ENCODE measurements around the gene FAM169A. TPM values are rescaled to one million over a fixed set of nuclear protein-coding genes. Genes with fewer than 3 reads are reported as not detected.
A peak's percentile ranks its signal among the peaks of the same experiment; 100 is the strongest.

The FAM169A gene
- polyA plus RNA-seq, 2 of the 4 experiments (the other 2 are of a cell fraction): 7.9 to 18.3 TPM

GRCh38 chr5:74810915-74811314 is 55.3 kb downstream of the FAM169A start:
- Histone ChIP-seq H3K9me3 (no peaks in the 10 kb centered on the region), H3K4me2 (no peak overlapping the region), H3K27ac (no peak overlapping the region), H3K4me1 (peaks cover under 1% of the 10 kb centered on the region; the same call in 2 of the 3 replicates), H3K4me3 (no peak overlapping the region)
- TF ChIP-seq ESRRA (IDR thresholded peaks at IDR 0.05; ENCODE audit: borderline replicate concordance, low read length): no peak
- FAIRE-seq (no peak), DNase-seq (ENCODE audit: low read depth in 1 of 2, low spot score in 1 of 2) (no peak), ATAC-seq (no peak)
- WGBS (ENCODE audit: missing lambda C conversion rate): 93% methylated on average over 4 of the region's 4 CpGs
- CTCF ChIA-PET: interaction anchor here (0.7 kb wide), 1 partner anchor 240 kb away, joined by 3 read pairs; no protein-coding TSS in a partner anchor
- POLR2A ChIA-PET: no interaction called here

GRCh38 chr5:74801941-74802340 is 64.2 kb downstream of the FAM169A start:
- Histone ChIP-seq H3K4me1 (peaks cover 6% of the 10 kb centered on the region; the same call in 1 of the 3 replicates), H3K4me2 (no peak overlapping the region), H3K9me3 (no peaks in the 10 kb centered on the region), H3K27ac (no peak overlapping the region), H3K4me3 (no peak overlapping the region)
- peak; percentile 20 for TF ChIP-seq MAFK (IDR thresholded peaks at IDR 0.05; ENCODE audit: partially characterized antibody)
- no peak for TF ChIP-seq FOSB (CRISPR knock-in tag; IDR thresholded peaks at IDR 0.05)
- ATAC-seq (no peak), DNase-seq (ENCODE audit: low read depth in 1 of 2, low spot score in 1 of 2) (no peak), FAIRE-seq (no peak)
- 11% methylated on average over 1 of the region's 1 CpG for WGBS (ENCODE audit: missing lambda C conversion rate)
- CTCF ChIA-PET: no interaction called here
- POLR2A ChIA-PET: no interaction called here

- no peak for FAIRE-seq
- H3K4me1 ChIP-seq: peaks cover 6% of the 10 kb centered on the region; the same call in 1 of the 3 replicates
- H3K27ac ChIP-seq: no peak overlapping the region
- 90% methylated on average over 3 of the region's 3 CpGs for WGBS (ENCODE audit: missing lambda C conversion rate)
- TF ChIP-seq RARB (CRISPR knock-in tag; IDR thresholded peaks at IDR 0.05) (no peak), FOSL2 (IDR thresholded peaks at IDR 0.05) (no peak), FOSL2 (CRISPR knock-in tag; IDR thresholded peaks at IDR 0.05) (no peak), SREBF2 (IDR thresholded peaks at IDR 0.05) (no peak), JUN (IDR thresholded peaks at IDR 0.05) (no peak), SMC3 (IDR thresholded peaks at IDR 0.05) (no peak), POLR2A (IDR thresholded peaks at IDR 0.05; ENCODE audit: low read length) (no peak), ATOH8 (CRISPR knock-in tag; IDR thresholded peaks at IDR 0.05; ENCODE audit: low read depth) (no peak), MYC (IDR thresholded peaks at IDR 0.05; ENCODE audit: borderline replicate concordance, low read length) (no peak), GATA3 (IDR thresholded peaks at IDR 0.05; ENCODE audit: borderline replicate concordance) (no peak), HOXB13 (CRISPR knock-in tag; IDR thresholded peaks at IDR 0.05; ENCODE audit: low read depth) (no peak), NFE2L2 (conservative IDR thresholded peaks at IDR 0.05; ENCODE audit: low read length) (no peak), ZC3H11A (IDR thresholded peaks at IDR 0.05) (no peak), ZSCAN20 (CRISPR knock-in tag; IDR thresholded peaks at IDR 0.05) (no peak), RFX5 (IDR thresholded peaks at IDR 0.05) (no peak), EP300 (IDR thresholded peaks at IDR 0.05) (no peak)
- no peak overlapping the region for H3K4me2 ChIP-seq
- H3K9me3 ChIP-seq: no peaks in the 10 kb centered on the region
- DNase-seq (ENCODE audit: low read depth in 1 of 2, low spot score in 1 of 2): no peak
- H3K4me3 ChIP-seq: no peak overlapping the region
- no peak for ATAC-seq
- POLR2A ChIA-PET: no interaction called here
- CTCF ChIA-PET: no interaction called here
These were observed 65.0 kb downstream of the FAM169A start for GRCh38 chr5:74801197-74801596.

GRCh38 chr5:74798977-74799911 is 66.9 kb downstream of the FAM169A start:
- DNase-seq (ENCODE audit: low read depth in 1 of 2, low spot score in 1 of 2) (no peak), ATAC-seq (no peak), FAIRE-seq (no peak)
- ChIA-PET CTCF (interaction anchor here (0.7 kb wide), 1 partner anchor 33 kb away, joined by 3 read pairs; the partner anchor contains the start of genes GFM2 and NSA2), POLR2A (interaction anchor here (0.8 kb wide), 1 partner anchor 26 kb away, joined by 3 read pairs; no protein-coding TSS in a partner anchor)
- no peak overlapping the region for H3K4me2 ChIP-seq
- no peak overlapping the region for H3K4me3 ChIP-seq
- no peak overlapping the region for H3K27ac ChIP-seq
- H3K4me1 ChIP-seq: peaks cover 6% of the 10 kb centered on the region; the same call in 1 of the 3 replicates
- WGBS (ENCODE audit: missing lambda C conversion rate): 89% methylated on average over 21 of the region's 21 CpGs
- H3K9me3 ChIP-seq: no peaks in the 10 kb centered on the region
- no peak for TF ChIP-seq HOXB13 (CRISPR knock-in tag; IDR thresholded peaks at IDR 0.05; ENCODE audit: low read depth)
- no peak for TF ChIP-seq NR3C1 (IDR thresholded peaks at IDR 0.05)
- TF ChIP-seq USF2 (IDR thresholded peaks at IDR 0.05): no peak
- no peak for TF ChIP-seq MYC (IDR thresholded peaks at IDR 0.05; ENCODE audit: borderline replicate concordance, low read length)
- TF ChIP-seq SREBF2 (IDR thresholded peaks at IDR 0.05): no peak
- no peak for TF ChIP-seq CHD2 (IDR thresholded peaks at IDR 0.05; ENCODE audit: low read length, partially characterized antibody)
- TF ChIP-seq POLR2A (IDR thresholded peaks at IDR 0.05; ENCODE audit: low read length): no peak
- TF ChIP-seq REST (IDR thresholded peaks at IDR 0.05): no peak
- no peak for TF ChIP-seq ATOH8 (CRISPR knock-in tag; IDR thresholded peaks at IDR 0.05; ENCODE audit: low read depth)
- no peak for TF ChIP-seq HES2 (IDR thresholded peaks at IDR 0.05)

All from A549 (cell line).